Hepatocyte (in vitro differentiated cells): ENCODE results near the gene GXYLT2.

Experiments used
- EZH2 ChIP-seq: fragments of 200-600 bp; sonication (generic); IDR thresholded peaks from 2 replicates; pipeline ENCODE4 v1.6.1; 2016; ENCODE audit warnings: antibody characterized with exemption, mild to moderate bottlenecking, borderline replicate concordance
- TF ChIP-seq, protein P1 (sequence below): fragments of 200-600 bp; sonication (generic); IDR thresholded peaks from 2 replicates; pipeline ENCODE4 v1.5.1; 2016; ENCODE audit warnings: antibody characterized with exemption, mild to moderate bottlenecking; ENCODE audit not compliant: poor library complexity

DNA sequence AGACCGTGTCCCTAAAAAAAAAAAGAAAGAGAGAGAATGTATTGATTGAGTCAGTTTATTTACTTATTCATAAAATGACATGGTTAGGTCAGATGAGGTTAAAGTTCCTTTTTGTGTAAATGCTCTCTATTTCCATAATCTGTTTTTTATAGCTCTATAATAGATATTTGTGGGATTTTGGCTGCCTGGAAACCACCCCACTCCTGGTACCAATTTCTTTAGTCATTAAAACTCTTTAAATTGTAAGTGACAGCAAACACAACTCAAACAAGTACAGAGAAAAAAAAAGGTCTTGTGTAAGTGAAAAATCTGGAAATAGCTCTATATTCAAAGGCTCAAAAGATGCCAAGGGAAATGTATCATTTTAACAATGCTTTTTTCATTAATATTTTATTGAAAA lies 97.7 kb downstream of the GXYLT2 start:
- TF ChIP-seq, protein P1, sequence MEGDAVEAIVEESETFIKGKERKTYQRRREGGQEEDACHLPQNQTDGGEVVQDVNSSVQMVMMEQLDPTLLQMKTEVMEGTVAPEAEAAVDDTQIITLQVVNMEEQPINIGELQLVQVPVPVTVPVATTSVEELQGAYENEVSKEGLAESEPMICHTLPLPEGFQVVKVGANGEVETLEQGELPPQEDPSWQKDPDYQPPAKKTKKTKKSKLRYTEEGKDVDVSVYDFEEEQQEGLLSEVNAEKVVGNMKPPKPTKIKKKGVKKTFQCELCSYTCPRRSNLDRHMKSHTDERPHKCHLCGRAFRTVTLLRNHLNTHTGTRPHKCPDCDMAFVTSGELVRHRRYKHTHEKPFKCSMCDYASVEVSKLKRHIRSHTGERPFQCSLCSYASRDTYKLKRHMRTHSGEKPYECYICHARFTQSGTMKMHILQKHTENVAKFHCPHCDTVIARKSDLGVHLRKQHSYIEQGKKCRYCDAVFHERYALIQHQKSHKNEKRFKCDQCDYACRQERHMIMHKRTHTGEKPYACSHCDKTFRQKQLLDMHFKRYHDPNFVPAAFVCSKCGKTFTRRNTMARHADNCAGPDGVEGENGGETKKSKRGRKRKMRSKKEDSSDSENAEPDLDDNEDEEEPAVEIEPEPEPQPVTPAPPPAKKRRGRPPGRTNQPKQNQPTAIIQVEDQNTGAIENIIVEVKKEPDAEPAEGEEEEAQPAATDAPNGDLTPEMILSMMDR, result no peak
- TF ChIP-seq EZH2, result no peak
